BE2C (cell line): ENCODE results near the gene TARBP1.
A peak's percentile ranks its signal among the peaks of the same experiment; 100 is the strongest.

Source experiments
- DNase-seq: peaks from one replicate; pipeline ENCODE4 v3.0.0-alpha.2; 2020
- H3K27me3 ChIP-seq: fragments of 250-450 bp; sonication (Bioruptor Pico); 2 replicates; pipeline ENCODE4 v1.5.1; 2020; ENCODE audit warnings: mild to moderate bottlenecking
- H3K36me3 ChIP-seq: fragments of 250-450 bp; sonication (Bioruptor Pico); 2 replicates; pipeline ENCODE4 v1.5.1; 2020; ENCODE audit warnings: mild to moderate bottlenecking
- H3K4me1 ChIP-seq: fragments of 250-450 bp; sonication (Bioruptor Pico); 2 replicates; pipeline ENCODE4 v1.5.1; 2020
- H3K4me3 ChIP-seq: 2 replicates; pipeline ENCODE4 v1.5.1; 2011; ENCODE audit warnings: low read depth, low read length
- H3K9me3 ChIP-seq: fragments of 250-450 bp; sonication (Bioruptor Pico); 2 replicates; pipeline ENCODE4 v1.5.1; 2020
- CTCF ChIP-seq: IDR thresholded peaks from 2 replicates; pipeline ENCODE4 v1.5.1; 2012; ENCODE audit warnings: mild to moderate bottlenecking, low read depth, low read length

TARBP1 gene

GRCh38 chr1:234409328-234409727 lies 69.7 kb downstream of the TARBP1 start:
- Histone ChIP-seq H3K4me1 (no peaks in the 10 kb centered on the region), H3K27me3 (no peaks in the 10 kb centered on the region), H3K4me3 (no peak overlapping the region), H3K36me3 (no peaks in the 10 kb centered on the region; the same call in 1 of the 2 replicates), H3K9me3 (no peaks in the 10 kb centered on the region)
- no peak for DNase-seq
- TF ChIP-seq CTCF: peak; percentile 34; the same call in 1 of the 2 replicates

GRCh38 chr1:234408757-234409156 lies 70.2 kb downstream of the TARBP1 start:
- no peaks in the 10 kb centered on the region for H3K4me1 ChIP-seq
- no peak overlapping the region for H3K4me3 ChIP-seq
- no peak for DNase-seq
- no peaks in the 10 kb centered on the region for H3K27me3 ChIP-seq
- H3K36me3 ChIP-seq: no peaks in the 10 kb centered on the region; the same call in none of the 2 replicates
- no peak for TF ChIP-seq CTCF
- H3K9me3 ChIP-seq: no peaks in the 10 kb centered on the region

- no peaks in the 10 kb centered on the region for H3K4me1 ChIP-seq
- no peaks in the 10 kb centered on the region for H3K9me3 ChIP-seq
- DNase-seq: no peak
- TF ChIP-seq CTCF: no peak
- H3K27me3 ChIP-seq: no peaks in the 10 kb centered on the region
- H3K36me3 ChIP-seq: no peaks in the 10 kb centered on the region; the same call in none of the 2 replicates
- no peak overlapping the region for H3K4me3 ChIP-seq
These were observed 72.1 kb downstream of the TARBP1 start for GRCh38 chr1:234406871-234407270.

- TF ChIP-seq CTCF: no peak
- no peak for DNase-seq
- Histone ChIP-seq H3K36me3 (no peaks in the 10 kb centered on the region; the same call in none of the 2 replicates), H3K9me3 (no peaks in the 10 kb centered on the region), H3K27me3 (no peaks in the 10 kb centered on the region), H3K4me3 (no peak overlapping the region), H3K4me1 (no peaks in the 10 kb centered on the region)
These were observed 73.3 kb downstream of the TARBP1 start for GRCh38 chr1:234405676-234406075.

GRCh38 chr1:234402939-234403338 lies 76.0 kb downstream of the TARBP1 start:
- no peaks in the 10 kb centered on the region for H3K27me3 ChIP-seq
- no peak for TF ChIP-seq CTCF
- H3K9me3 ChIP-seq: no peaks in the 10 kb centered on the region
- no peaks in the 10 kb centered on the region; the same call in none of the 2 replicates for H3K36me3 ChIP-seq
- no peaks in the 10 kb centered on the region for H3K4me1 ChIP-seq
- no peak for DNase-seq
- no peak overlapping the region for H3K4me3 ChIP-seq

- no peak for TF ChIP-seq CTCF
- Histone ChIP-seq H3K27me3 (no peaks in the 10 kb centered on the region), H3K36me3 (no peaks in the 10 kb centered on the region; the same call in none of the 2 replicates), H3K4me1 (no peaks in the 10 kb centered on the region), H3K9me3 (no peaks in the 10 kb centered on the region), H3K4me3 (no peak overlapping the region)
- DNase-seq: no peak
These were observed 77.3 kb downstream of the TARBP1 start for GRCh38 chr1:234401658-234402057.
